ENCODE measurements around the gene POU3F2.

The POU3F2 gene

DNA sequence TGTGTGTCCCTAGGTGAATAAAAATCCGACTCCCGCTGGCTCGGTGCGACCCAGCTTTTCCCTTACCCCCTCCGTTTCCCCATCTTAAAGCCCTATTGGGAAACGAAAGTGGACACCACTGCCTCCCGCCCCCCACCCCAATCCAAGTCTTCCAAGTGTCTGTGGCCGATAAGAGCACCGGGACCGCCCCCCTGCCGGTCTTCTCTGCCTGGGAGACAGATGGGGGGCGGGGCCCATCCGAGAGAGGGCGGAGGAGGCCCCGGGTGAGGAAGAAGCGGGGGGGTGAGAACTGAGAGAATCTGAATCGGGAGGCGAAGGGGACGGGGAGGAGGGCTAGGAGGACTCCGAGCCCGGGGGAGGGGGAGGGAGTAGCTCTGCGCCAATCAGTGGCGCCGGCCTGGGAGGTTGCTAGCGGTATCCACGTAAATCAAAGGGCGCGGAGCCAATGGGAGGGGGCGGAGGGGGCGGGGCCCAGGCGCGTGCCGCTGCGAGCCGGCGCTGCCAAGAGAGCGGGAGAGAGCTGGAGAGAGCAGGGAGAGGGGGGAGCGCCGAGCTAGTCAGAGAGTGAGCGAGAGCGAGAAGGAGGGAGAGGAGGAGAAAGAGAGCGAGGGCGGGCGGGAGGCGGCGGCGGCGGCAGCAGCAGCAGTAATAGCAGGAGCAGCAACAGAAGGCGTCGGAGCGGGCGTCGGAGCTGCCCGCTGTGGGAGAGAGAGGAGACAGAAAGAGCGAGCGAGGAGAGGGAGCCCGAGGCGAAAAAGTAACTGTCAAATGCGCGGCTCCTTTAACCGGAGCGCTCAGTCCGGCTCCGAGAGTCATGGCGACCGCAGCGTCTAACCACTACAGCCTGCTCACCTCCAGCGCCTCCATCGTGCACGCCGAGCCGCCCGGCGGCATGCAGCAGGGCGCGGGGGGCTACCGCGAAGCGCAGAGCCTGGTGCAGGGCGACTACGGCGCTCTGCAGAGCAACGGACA, at the start of gene POU3F2:
POU3F2 (plus strand) TSS at position 515 of the 972 bp plus-strand sequence; CDS start at position 815, 300 bp downstream.
- intact Hi-C loops (cut with micrococcal nuclease): no loop called here
- Mint-ChIP-seq H3K27ac (no peak within 1 kb of the TSS), H3K9me3 (no peaks in the 10 kb centered on the region), H3K4me1 (ENCODE audit: low read depth) (peaks cover 54% of the 10 kb centered on the region), H3K4me3 (peak within 1 kb of the TSS; percentile 81), H3K36me3 (ENCODE audit: low read depth) (no peaks in the 10 kb centered on the region), H3K27me3 (peaks cover 89% of the 10 kb centered on the region)

DNA sequence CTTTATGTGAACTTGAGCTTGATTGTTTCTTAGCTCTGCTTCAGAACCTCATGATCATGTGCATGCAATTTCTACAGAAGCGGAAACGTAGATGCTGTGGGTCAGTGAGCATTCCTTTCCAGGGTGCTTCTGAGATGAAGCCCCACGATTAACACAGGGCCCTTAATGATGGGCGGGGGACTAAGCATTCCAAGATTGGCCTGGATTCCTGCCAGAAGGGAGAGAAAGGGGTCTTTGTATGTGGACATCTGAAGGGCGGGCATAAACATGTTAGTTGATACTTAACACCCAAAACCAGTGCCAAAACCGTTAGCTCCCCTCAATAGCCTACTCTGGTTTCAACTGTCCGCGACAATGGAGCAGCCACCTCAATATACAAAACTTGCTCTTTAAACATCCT, 46.9 kb upstream of the POU3F2 start:
- Mint-ChIP-seq H3K27ac (no peak overlapping the region), H3K36me3 (ENCODE audit: low read depth) (no peaks in the 10 kb centered on the region), H3K9me3 (no peaks in the 10 kb centered on the region), H3K27me3 (peaks cover 4% of the 10 kb centered on the region), H3K4me1 (ENCODE audit: low read depth) (no peaks in the 10 kb centered on the region), H3K4me3 (no peak overlapping the region)
- intact Hi-C loops (cut with micrococcal nuclease): no loop called here

DNA sequence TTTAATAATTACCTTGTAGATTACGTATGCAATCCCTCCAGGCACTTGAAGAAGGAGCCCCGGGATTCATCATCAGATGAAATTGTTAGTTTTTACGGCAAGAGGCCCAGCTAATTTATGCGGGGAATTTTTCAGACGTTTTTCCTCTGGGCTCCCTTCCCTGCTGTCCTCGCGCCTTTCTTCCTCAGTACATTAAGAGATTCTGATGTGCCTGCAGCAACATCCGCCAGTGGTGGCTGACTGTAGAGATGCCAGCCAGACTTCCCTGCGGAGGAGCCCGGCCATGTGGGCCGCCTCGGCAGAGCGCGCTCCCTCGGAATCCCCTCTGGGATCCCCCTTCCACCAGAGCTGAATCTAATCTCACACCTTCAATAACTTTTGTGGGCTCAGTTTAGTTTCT, 46.4 kb upstream of the POU3F2 start:
- no peaks in the 10 kb centered on the region for H3K36me3 Mint-ChIP-seq (ENCODE audit: low read depth)
- H3K4me3 Mint-ChIP-seq: no peak overlapping the region
- intact Hi-C loops (cut with micrococcal nuclease): no loop called here
- H3K4me1 Mint-ChIP-seq (ENCODE audit: low read depth): no peaks in the 10 kb centered on the region
- H3K27ac Mint-ChIP-seq: no peak overlapping the region
- peaks cover 5% of the 10 kb centered on the region for H3K27me3 Mint-ChIP-seq
- no peaks in the 10 kb centered on the region for H3K9me3 Mint-ChIP-seq

DNA sequence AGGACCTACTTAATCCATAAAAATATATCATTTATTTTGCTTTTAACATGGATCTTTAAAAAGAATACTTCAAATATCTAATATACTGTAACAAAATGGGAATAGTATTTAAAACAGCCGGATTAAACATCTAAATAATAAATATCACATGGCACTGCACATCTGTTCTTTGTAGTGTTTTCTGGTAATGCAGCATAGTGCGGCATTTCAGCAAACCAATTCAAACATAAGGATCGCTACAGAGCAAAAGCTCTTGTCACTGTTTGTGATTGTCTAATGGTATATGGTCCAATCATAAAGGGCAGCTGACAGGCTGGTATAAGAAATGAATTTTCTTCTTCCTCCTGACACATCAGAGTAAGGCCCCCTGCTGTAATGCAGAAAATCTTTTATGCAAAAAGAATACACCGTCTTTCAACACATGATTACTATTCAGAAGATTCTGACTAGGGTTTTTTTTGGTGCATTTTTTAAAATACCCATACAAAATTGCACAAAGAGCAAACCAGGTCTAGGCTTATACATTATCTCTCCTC, 40.0 kb upstream of the POU3F2 start:
- no peaks in the 10 kb centered on the region for H3K4me1 Mint-ChIP-seq (ENCODE audit: low read depth)
- H3K27ac Mint-ChIP-seq: no peak overlapping the region

DNA sequence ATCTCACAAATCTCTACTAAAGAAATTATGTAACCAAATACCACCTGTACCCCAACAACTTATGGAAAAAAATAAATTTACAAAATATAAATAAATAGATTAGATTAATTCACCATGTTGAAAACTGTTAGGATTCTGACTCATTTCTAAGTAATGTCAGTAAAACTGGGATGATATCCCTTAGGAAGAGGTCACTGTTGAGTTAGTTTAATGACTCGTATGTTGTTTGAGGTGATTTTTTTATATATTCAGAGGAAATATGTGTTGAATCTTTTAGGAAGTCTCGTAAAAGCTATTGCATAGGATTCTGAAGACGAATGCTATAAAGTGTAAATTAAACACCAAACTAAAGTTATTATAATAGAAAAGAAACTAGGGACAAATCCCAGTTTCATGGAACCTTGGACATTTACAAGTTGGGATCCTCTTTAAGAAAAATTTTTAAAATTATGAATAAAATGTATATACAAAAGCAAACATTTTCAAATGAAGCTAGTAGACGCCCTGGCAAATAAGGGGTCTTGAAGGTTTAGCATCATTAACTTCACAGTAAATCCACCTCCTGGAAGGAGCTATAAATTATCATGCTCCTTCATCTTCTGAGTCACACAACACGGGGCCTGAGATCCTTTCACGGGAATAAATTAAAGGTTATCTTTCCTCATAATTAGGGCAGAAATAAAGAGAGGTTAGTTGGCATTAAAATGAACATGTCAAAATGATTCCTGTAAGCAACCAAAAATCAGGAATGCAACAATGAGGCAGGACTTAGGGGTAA, 37.0 kb upstream of the POU3F2 start:
- Mint-ChIP-seq H3K9me3 (no peaks in the 10 kb centered on the region), H3K36me3 (ENCODE audit: low read depth) (no peaks in the 10 kb centered on the region), H3K27me3 (peaks cover 4% of the 10 kb centered on the region), H3K4me3 (no peak overlapping the region), H3K4me1 (ENCODE audit: low read depth) (no peaks in the 10 kb centered on the region), H3K27ac (no peak overlapping the region)
- intact Hi-C loops (cut with micrococcal nuclease): no loop called here

More for the DNA sequence above, 40.0 kb upstream of the POU3F2 start:
- no peak overlapping the region for H3K4me3 Mint-ChIP-seq
- intact Hi-C loops (cut with micrococcal nuclease): no loop called here
- H3K36me3 Mint-ChIP-seq (ENCODE audit: low read depth): no peaks in the 10 kb centered on the region
- peaks cover 5% of the 10 kb centered on the region for H3K27me3 Mint-ChIP-seq
- H3K9me3 Mint-ChIP-seq: no peaks in the 10 kb centered on the region

DNA sequence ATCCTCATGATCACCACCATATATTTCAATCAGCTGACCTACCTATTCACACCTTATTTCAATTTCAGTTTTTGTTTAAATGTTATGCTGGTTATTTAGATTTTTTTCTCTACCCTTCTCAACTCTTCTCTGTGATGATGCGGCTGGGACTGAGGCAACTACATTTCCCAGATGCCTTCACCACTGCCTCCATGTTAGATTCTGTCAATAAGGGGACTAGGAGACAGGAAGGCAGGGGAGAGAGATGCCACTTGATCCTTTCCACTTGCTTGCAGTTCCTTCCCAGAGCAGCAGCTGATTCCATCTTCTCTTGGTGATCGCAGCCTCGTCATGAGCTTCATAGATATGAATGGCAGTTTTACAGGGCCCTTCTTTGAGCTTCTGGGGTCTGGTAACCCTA, 33.5 kb upstream of the POU3F2 start:
- Mint-ChIP-seq H3K27ac (no peak overlapping the region), H3K9me3 (no peaks in the 10 kb centered on the region)

DNA sequence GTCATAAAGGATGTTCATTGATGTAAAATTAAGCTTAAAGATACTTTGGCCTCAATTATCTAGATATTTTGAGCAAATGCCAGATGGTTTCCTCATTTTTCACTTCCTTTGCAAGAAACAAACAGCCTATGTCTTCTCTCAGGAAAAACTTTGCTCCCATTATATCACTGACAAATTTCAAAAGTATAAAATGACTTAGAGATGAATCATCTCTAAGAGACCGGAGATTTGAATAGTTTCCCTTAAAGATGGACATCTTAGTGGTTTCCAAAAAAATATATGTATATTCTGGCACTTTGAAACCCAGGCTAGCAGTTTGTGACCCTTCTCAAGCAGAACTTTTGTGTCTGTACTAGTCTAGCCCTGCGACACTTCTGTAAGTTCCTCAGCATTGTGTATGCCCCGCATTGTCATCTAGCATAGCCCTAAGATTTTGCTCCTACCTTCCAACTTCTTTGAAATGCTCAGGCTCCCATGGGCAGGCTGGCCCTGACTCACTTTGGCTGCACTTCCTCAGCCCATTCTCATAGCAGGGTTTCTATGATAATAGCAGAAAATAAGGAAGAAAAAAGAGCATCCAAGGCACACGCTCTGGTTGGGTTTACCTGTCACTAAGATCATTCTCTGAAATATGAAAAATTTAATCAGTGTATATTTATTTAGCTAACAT, 25.7 kb upstream of the POU3F2 start:
- Mint-ChIP-seq H3K36me3 (ENCODE audit: low read depth) (no peaks in the 10 kb centered on the region), H3K27ac (no peak overlapping the region), H3K9me3 (no peaks in the 10 kb centered on the region), H3K4me1 (ENCODE audit: low read depth) (no peaks in the 10 kb centered on the region), H3K4me3 (no peak overlapping the region), H3K27me3 (peaks cover 4% of the 10 kb centered on the region)
- intact Hi-C loops (cut with micrococcal nuclease): no loop called here

More for the DNA sequence above, 33.5 kb upstream of the POU3F2 start:
- H3K27me3 Mint-ChIP-seq: peaks cover 3% of the 10 kb centered on the region
- no peaks in the 10 kb centered on the region for H3K4me1 Mint-ChIP-seq (ENCODE audit: low read depth)
- H3K36me3 Mint-ChIP-seq (ENCODE audit: low read depth): no peaks in the 10 kb centered on the region
- intact Hi-C loops (cut with micrococcal nuclease): no loop called here
- H3K4me3 Mint-ChIP-seq: no peak overlapping the region

DNA sequence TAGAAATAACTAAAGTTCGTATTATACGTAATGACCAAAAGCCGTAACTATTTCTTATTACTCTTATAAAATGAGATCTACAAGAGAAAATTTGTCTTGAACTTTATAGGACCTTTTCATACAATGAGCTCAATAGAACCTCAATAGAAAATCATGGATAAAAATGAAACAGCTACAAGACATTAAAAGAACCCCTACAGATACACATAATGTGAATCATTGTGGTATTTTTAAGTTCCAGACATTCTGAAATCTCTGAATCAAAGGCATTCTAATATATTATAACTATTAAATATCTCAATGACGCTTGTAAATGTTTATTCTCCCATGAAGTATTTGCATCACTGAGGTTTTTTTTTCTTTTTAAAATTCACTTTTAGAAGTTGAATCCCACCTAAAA, 22.2 kb upstream of the POU3F2 start:
- Mint-ChIP-seq H3K36me3 (ENCODE audit: low read depth) (no peaks in the 10 kb centered on the region), H3K27ac (no peak overlapping the region), H3K9me3 (no peaks in the 10 kb centered on the region), H3K4me3 (no peak overlapping the region), H3K27me3 (no peaks in the 10 kb centered on the region), H3K4me1 (ENCODE audit: low read depth) (no peaks in the 10 kb centered on the region)
- intact Hi-C loops (cut with micrococcal nuclease): no loop called here

DNA sequence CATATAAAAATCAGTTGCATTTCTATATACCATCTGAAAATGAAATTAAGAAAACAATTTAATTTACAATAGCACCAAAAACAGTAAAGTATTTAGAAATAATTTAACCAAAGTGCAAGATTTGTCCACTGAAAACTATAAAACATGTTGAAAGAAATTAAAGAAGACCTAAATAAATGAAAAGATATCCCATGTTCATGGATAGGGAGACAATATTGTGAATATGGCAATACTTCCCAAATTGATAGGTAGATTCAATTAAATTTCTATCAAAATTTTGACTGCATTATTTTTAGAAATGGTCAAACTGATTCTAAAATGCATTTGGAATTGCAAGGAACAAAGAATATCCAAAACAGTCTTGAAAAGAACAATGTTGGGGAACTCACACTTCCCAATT, 17.6 kb upstream of the POU3F2 start:
- Mint-ChIP-seq H3K4me3 (no peak overlapping the region), H3K36me3 (ENCODE audit: low read depth) (no peaks in the 10 kb centered on the region), H3K9me3 (no peaks in the 10 kb centered on the region), H3K27me3 (peaks cover 20% of the 10 kb centered on the region), H3K27ac (no peak overlapping the region), H3K4me1 (ENCODE audit: low read depth) (no peaks in the 10 kb centered on the region)
- intact Hi-C loops (cut with micrococcal nuclease): no loop called here

DNA sequence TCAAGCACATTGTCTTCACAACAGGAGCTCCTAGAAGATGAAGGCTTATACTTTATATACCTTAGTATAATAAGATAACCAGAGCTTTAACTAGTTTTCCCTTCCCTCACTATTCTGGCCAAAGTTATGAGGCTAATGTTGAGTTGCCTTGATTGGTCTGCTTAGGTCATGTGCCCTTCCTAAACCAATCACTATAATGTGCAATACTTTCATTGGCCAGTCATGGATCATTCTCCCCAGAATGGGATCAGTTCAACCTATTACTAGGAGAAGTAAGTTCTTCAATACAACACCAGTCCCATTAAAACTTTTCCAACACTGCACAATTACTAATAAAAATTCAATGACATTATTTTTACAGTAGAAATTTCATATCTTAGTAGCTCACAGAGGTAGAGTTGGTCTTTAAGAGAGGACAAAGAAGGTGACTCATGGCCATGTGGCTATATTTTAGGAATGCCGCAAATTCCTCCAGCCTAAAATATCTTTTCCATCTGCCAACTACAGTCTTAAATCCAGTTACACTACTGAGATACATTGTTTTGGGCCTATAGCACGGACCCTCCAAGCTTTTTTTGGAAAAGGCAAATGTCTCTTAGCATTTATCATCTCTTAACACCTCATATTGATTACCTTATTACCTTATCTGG, 12.5 kb upstream of the POU3F2 start:
- Mint-ChIP-seq H3K9me3 (no peaks in the 10 kb centered on the region), H3K4me3 (no peak overlapping the region), H3K4me1 (ENCODE audit: low read depth) (peaks cover 6% of the 10 kb centered on the region), H3K27me3 (peaks cover 65% of the 10 kb centered on the region), H3K27ac (no peak overlapping the region), H3K36me3 (ENCODE audit: low read depth) (no peaks in the 10 kb centered on the region)
- intact Hi-C loops (cut with micrococcal nuclease): no loop called here

DNA sequence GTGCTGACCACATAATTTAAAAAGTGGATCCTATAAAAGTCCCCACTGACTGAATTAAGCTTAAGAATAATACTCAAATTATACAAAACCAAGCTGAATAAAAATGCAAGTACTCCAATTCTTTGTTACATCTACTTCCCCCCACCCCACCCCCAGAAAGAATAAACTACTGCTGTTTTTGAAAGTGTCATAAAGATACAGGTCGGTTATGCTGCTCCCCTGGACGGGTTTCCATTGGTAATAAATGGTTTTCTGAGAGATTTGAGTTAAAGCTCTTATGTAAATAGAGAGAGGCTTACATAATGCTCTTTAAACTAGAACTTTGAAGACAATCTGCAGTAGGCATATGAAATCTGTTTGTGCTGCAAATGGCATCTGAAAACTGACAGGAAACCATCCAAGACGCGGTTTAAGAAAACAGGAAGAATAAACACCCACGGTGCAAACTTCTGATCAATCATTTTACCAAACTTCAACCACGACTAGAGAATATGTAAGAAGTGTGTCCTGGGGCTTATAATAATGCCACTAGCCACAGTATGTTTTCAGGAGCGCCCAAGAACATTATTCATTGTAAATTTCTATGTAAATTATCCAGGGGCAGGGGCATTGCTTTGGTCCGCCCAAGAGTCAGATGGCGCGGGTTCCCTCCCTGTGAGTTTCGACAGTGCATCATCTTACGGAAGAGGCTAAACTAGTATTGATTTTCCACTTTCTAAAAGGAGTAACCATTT, 10.8 kb upstream of the POU3F2 start:
- intact Hi-C loops (cut with micrococcal nuclease): no loop called here
- peak overlapping the region; percentile 32 for H3K4me3 Mint-ChIP-seq
- peaks cover 12% of the 10 kb centered on the region for H3K4me1 Mint-ChIP-seq (ENCODE audit: low read depth)
- no peaks in the 10 kb centered on the region for H3K9me3 Mint-ChIP-seq
- no peak overlapping the region for H3K27ac Mint-ChIP-seq
- no peaks in the 10 kb centered on the region for H3K36me3 Mint-ChIP-seq (ENCODE audit: low read depth)
- peaks cover 80% of the 10 kb centered on the region for H3K27me3 Mint-ChIP-seq

DNA sequence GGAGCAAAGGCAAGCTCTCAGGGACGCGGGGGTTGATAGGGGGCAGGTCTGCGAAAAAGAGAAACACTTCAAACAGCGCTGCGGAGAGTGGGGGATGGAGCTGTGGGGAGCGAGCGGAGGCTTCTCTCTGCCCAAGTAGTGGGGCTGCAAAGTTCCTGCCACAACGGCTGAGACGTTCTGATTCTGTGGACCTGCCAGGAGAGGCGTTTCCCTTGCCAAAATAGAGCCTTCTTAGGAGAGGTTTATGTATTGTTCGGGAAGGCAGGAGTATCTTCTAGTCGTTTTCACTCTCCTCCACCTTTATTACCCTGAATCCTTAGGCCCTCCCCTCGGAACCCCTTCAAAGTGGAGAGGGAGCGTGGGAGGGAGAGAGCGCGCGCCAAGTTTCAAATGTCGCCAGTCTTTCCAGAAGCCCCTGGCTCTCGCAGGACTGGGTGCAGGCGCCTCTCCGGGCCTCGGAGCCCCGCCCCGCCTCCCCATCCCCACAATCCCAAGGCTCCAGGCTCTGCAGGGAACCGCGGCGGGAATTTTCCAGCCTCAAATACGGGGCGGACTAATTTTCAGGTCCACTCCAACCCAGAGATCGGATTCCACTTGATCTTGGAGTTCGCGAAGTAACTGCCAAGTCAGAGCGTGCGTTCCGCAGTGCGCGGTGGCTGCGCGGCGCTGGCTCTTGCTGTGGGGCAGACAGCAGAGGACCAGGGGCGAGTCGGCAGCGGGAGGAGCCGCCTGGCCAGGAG, 10.0 kb upstream of the POU3F2 start:
- Mint-ChIP-seq H3K4me1 (ENCODE audit: low read depth) (peaks cover 17% of the 10 kb centered on the region), H3K27me3 (peaks cover 83% of the 10 kb centered on the region), H3K27ac (no peak overlapping the region), H3K36me3 (ENCODE audit: low read depth) (no peaks in the 10 kb centered on the region), H3K9me3 (no peaks in the 10 kb centered on the region), H3K4me3 (peak overlapping the region; percentile 32)
- intact Hi-C loops (cut with micrococcal nuclease): no loop called here
